ENCODE data around the gene PDE1C.

- no peak for TF ChIP-seq CTCF (IDR thresholded peaks at IDR 0.05; ENCODE audit: low read depth, low read length)
- TF ChIP-seq POLR2A (IDR thresholded peaks at IDR 0.05; ENCODE audit: extremely low read depth, insufficient read length) = no peak
- TF ChIP-seq MAX (IDR thresholded peaks at IDR 0.05; ENCODE audit: low read depth, low read length) = no peak
- no peak for TF ChIP-seq MYC (IDR thresholded peaks at IDR 0.05; ENCODE audit: low read depth, low read length)
Measured at GRCh38 chr7:31975546-31975945, 94.7 kb downstream of the PDE1C start.

Data from NB4 (cell line).